Astrocyte of the spinal cord (primary cell): ENCODE results near the gene KCTD16.

Source experiments
- DNase-seq: peaks from one replicate; pipeline ENCODE4 v3.0.0; 2011; ENCODE audit warnings: low read depth, low spot score
- H3K4me3 ChIP-seq: 2 replicates; pipeline ENCODE4 v1.5.1; 2011; ENCODE audit warnings: low read depth, mild to moderate bottlenecking, low read length, moderate library complexity
- in situ Hi-C: cut with HindIII; loops from 2 replicates; pipeline ENCODE4 v1.10.0; 2017; ENCODE audit warnings: low sequenced_read_pairs
- TF ChIP-seq, protein P1 (sequence below): IDR thresholded peaks from 2 replicates; pipeline ENCODE4 v1.5.1; 2012; ENCODE audit warnings: low read depth, mild to moderate bottlenecking, low read length, inconsistent platforms

KCTD16 gene

DNA sequence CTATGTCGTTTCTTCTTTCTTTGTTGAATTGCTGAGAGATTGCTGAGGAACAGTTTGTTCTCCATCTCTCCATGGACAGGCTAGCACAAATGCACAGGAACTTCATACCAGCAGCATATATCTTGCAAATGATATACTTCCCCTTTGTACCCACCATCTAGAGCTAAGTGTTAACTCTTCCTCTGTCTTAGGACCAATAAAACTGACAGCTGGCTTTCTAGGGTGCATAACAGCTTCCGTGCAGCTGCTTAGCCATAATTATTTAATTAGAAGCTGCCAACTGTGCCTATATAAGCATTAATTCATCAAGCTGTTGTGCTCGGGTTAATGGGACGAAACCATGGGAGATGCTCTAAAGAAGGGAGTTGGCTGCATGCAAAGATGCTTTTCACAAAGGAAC is 38.7 kb downstream of the KCTD16 start:
- no peak overlapping the region for H3K4me3 ChIP-seq
- in situ Hi-C loops = no loop called here
- DNase-seq = no peak
- TF ChIP-seq, protein P1, sequence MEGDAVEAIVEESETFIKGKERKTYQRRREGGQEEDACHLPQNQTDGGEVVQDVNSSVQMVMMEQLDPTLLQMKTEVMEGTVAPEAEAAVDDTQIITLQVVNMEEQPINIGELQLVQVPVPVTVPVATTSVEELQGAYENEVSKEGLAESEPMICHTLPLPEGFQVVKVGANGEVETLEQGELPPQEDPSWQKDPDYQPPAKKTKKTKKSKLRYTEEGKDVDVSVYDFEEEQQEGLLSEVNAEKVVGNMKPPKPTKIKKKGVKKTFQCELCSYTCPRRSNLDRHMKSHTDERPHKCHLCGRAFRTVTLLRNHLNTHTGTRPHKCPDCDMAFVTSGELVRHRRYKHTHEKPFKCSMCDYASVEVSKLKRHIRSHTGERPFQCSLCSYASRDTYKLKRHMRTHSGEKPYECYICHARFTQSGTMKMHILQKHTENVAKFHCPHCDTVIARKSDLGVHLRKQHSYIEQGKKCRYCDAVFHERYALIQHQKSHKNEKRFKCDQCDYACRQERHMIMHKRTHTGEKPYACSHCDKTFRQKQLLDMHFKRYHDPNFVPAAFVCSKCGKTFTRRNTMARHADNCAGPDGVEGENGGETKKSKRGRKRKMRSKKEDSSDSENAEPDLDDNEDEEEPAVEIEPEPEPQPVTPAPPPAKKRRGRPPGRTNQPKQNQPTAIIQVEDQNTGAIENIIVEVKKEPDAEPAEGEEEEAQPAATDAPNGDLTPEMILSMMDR = no peak

DNA sequence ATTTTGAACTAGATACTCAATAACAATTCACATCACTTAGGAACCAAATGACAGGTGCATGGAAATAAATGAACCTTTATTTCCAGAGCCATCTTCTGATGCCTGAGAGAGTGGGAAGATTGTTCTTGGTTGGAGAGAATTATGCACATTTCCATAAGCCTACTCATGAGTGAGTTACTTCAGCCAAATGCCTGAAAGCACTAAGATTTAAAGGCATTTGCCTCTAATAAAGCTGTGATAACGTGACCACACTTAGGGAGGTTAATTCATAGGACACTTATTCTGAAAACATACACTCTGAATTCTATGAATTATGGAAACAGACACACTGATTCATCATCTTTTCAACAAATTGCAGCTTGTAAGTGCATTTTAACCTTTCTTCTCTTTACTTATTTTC is 40.0 kb downstream of the KCTD16 start:
- TF ChIP-seq, protein P1 = no peak
- no peak for DNase-seq
- H3K4me3 ChIP-seq = no peak overlapping the region
- in situ Hi-C loops = no loop called here

DNA sequence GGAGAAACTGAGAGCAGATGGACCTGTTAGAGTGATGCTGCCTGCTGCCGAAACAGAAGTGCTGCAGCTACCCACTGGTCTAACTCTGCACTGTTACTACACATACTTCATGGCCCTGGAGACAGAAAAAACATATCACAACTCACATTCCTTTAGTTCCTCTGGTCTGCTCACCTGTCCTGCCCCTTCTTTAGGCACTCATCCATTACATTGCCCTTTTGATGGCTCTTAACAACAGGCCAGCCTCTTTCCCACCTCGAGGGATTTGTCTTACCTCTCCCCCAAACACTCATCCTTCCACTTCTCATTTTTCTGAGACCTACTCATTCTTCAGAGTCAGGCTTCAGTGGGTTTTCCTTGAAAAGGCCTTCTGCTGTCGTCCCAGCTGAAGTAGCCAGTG is 49.2 kb downstream of the KCTD16 start:
- in situ Hi-C loops = no loop called here
- no peak for DNase-seq
- no peak overlapping the region for H3K4me3 ChIP-seq
- TF ChIP-seq, protein P1 = no peak

DNA sequence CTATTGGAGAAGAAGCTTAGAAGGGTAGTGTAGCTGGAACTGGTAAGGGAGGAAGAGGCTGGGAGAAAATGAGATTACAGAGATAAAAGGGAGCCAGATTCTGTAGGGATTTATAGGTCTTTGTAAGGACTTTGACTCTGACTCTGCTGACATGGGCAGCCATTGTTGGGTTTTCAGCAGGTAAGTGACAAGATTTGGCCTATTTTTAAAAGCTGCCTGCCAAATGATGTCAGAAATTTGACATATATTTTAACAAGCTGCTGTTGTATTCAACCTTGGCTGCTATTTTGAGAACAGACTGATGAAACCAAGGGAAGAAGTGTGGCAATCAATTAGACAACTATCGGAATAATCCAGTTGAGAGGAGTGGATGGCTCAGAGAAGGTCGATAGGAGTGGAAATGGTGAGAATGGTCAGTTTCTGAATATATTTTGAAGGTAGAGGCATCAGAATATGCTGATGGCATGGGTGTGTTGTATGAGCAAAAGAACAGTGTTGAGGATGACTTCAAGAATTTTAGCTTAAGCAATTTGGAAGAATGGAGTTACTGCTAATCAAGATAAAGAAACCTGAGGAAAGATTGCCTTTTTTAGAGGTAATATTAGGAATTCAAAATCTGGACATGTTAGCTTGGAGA is 56.8 kb downstream of the KCTD16 start:
- DNase-seq = no peak
- TF ChIP-seq, protein P1 = no peak
- no peak overlapping the region for H3K4me3 ChIP-seq
- in situ Hi-C loops = no loop called here

DNA sequence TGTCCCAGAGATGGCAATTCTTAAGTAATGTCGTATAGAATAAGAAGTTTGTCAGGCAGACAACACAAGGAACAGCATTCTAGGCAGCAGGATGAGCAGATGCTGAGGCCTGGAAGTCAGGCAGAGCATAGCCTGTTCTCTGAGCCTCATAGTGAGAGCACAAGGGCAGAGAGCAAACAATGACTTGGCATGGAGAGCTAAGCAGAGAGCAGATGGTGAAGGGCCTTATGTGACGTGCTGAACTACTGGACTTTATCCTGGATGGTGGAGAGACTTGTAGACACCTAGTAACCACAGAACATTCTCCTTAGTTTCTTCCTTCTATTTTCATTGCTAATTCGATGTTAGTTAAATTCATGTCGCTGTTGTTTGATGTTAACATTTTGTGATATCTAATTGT is 60.1 kb downstream of the KCTD16 start:
- in situ Hi-C loops = no loop called here
- TF ChIP-seq, protein P1 = no peak
- H3K4me3 ChIP-seq = no peak overlapping the region
- DNase-seq = no peak

DNA sequence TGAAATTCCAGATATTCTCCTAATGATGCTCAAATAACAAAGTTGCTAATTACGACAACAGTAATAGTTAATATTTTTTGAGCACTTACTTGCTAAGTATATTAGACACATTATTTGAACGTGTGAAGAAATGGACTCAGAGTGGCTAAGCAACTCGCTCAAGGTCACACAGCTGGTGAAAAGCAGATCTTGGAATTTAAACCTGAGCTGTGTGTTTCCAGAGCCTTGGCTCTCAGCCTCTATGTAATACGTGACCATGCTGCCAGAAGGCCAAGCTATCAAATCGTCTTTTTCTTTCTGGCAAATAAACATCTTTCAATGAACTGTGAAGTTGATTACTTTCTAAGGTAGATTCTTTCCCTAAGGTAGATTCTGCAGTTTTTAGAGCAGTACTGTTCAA is 61.6 kb downstream of the KCTD16 start:
- in situ Hi-C loops = no loop called here
- DNase-seq = no peak
- H3K4me3 ChIP-seq = no peak overlapping the region
- TF ChIP-seq, protein P1 = no peak

DNA sequence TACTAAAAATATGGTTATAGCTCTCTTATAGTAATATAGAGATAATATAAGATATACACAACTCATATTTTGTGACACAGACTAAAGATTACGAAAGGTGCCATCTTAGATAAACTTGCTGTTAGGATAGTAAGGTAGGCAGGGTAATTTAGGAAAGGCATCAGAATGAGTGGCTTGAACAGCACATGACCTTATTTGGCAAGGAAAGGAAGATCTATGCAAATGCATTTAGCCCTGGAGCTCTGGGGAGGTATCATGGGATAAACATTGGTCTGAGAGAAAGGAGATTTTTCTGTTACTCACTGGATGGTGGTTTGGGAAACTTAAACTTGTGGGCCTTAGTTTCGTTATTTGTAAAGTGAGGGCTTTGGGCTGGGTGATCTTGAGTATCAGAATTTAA is 65.8 kb downstream of the KCTD16 start:
- in situ Hi-C loops = no loop called here
- TF ChIP-seq, protein P1 = no peak
- no peak overlapping the region for H3K4me3 ChIP-seq
- no peak for DNase-seq
